Endodermal cell (in vitro differentiated cells): ENCODE data around the gene ZDHHC14. TPM values are rescaled to one million over a fixed set of nuclear protein-coding genes. Genes with fewer than 3 reads are reported as not detected.

ENCODE experiments used
- DNase-seq: peaks from one replicate; pipeline ENCODE4 v3.0.0-alpha.2; 2017
- H3K27ac ChIP-seq: 2 replicates; pipeline ENCODE4 v1.5.1; 2013; ENCODE audit warnings: mild to moderate bottlenecking, low read depth, low read length, moderate library complexity
- H3K27me3 ChIP-seq: 2 replicates; pipeline ENCODE4 v1.6.1; 2013; ENCODE audit warnings: mild to moderate bottlenecking, low read length, moderate library complexity; ENCODE audit not compliant: insufficient read depth, control insufficient read depth, poor library complexity, severe bottlenecking
- H3K36me3 ChIP-seq: 2 replicates; pipeline ENCODE4 v1.7.0; 2013; ENCODE audit warnings: mild to moderate bottlenecking, low read length, moderate library complexity; ENCODE audit not compliant: control insufficient read depth, insufficient read depth
- H3K4me1 ChIP-seq: one replicate; pipeline ENCODE4 v1.7.0; 2013; ENCODE audit warnings: low read length; ENCODE audit not compliant: control insufficient read depth, insufficient read depth
- H3K4me3 ChIP-seq: 2 replicates; pipeline ENCODE4 v1.5.1; 2013; ENCODE audit warnings: mild to moderate bottlenecking, low read length, moderate library complexity
- H3K9ac ChIP-seq: 2 replicates; pipeline ENCODE4 v1.6.1; 2013; ENCODE audit warnings: mild to moderate bottlenecking, low read length, moderate library complexity; ENCODE audit not compliant: poor library complexity, severe bottlenecking; ENCODE audit errors: extremely low read depth
- H3K9me3 ChIP-seq: 2 replicates; pipeline ENCODE4 v1.6.1; 2013; ENCODE audit warnings: mild to moderate bottlenecking, low read length, moderate library complexity; ENCODE audit not compliant: control insufficient read depth
- H3K27ac Mint-ChIP-seq: 2 replicates; pipeline ENCODE4 v1.8.0; 2020; ENCODE audit warnings: mixed read lengths
- H3K27me3 Mint-ChIP-seq: 2 replicates; pipeline ENCODE4 v1.8.0; 2021; ENCODE audit warnings: mild to moderate bottlenecking, mixed read lengths; ENCODE audit not compliant: insufficient read depth
- H3K36me3 Mint-ChIP-seq: 2 replicates; pipeline ENCODE4 v1.8.0; 2020; ENCODE audit warnings: low read depth, mixed read lengths
- H3K4me1 Mint-ChIP-seq: 2 replicates; pipeline ENCODE4 v1.8.0; 2020; ENCODE audit warnings: mixed read lengths
- H3K4me3 Mint-ChIP-seq: 2 replicates; pipeline ENCODE4 v1.8.0; 2020; ENCODE audit warnings: mild to moderate bottlenecking, moderate library complexity, mixed read lengths
- H3K9me3 Mint-ChIP-seq: 2 replicates; pipeline ENCODE4 v1.8.0; 2020; ENCODE audit warnings: mild to moderate bottlenecking, mixed read lengths
- CTCF ChIP-seq: fragments of 200-600 bp; sonication (generic); conservative IDR thresholded peaks from 2 replicates; pipeline ENCODE4 v1.5.0; 2021; ENCODE audit warnings: antibody characterized with exemption, mild to moderate bottlenecking
- WGBS, 2 experiments: methylation state at CpG; one replicate each; pipeline versions ENCODE4 v1.1.5 to v1.1.7; 2013; ENCODE audit warnings: missing lambda C conversion rate in 2 of 2, mixed read lengths in 1 of 2; ENCODE audit not compliant: insufficient coverage in 1 of 2, insufficient read length in 1 of 2; 5-methylcytosine and 5-hydroxymethylcytosine counted together
- total RNA-seq, 2 donors: library from RNA; stranded (reverse); fragmentation: NEBNext Ultra II Directional in 1 of 2; extraction: Animal tissue kit (Norgen Biotek cat#: 25700) in 1 of 2; gene quantifications; 2 replicates in 1 of 2; 3 replicates in 1 of 2; pipeline ENCODE4 v1.2.1, GENCODE V29; 2021

Gene ZDHHC14
- total RNA-seq, 2 donors from 2014 or later, result 2.3 to 4.5 TPM

GRCh38 chr6:157584036-157584435 is 203.0 kb downstream of the ZDHHC14 start:
- Histone ChIP-seq H3K36me3 (no peaks in the 10 kb centered on the region), H3K27me3 (no peaks in the 10 kb centered on the region), H3K4me1 (peaks cover 12% of the 10 kb centered on the region), H3K4me3 (no peak overlapping the region), H3K9me3 (no peaks in the 10 kb centered on the region), H3K27ac (no peak overlapping the region), H3K9ac (no peak overlapping the region)
- H3K4me3 Mint-ChIP-seq, result no peak overlapping the region
- peaks cover 3% of the 10 kb centered on the region for H3K27me3 Mint-ChIP-seq
- peaks cover 13% of the 10 kb centered on the region for H3K4me1 Mint-ChIP-seq
- no peak for DNase-seq
- H3K9me3 Mint-ChIP-seq, result peaks cover 12% of the 10 kb centered on the region
- 90% methylated on average over 3 of the region's 3 CpGs; no CpG with 5 or more reads in 1 of the 2 experiments for WGBS, 2 experiments
- H3K36me3 Mint-ChIP-seq, result peaks cover 2% of the 10 kb centered on the region
- H3K27ac Mint-ChIP-seq, result no peak overlapping the region
- TF ChIP-seq CTCF, result no peak

DNA sequence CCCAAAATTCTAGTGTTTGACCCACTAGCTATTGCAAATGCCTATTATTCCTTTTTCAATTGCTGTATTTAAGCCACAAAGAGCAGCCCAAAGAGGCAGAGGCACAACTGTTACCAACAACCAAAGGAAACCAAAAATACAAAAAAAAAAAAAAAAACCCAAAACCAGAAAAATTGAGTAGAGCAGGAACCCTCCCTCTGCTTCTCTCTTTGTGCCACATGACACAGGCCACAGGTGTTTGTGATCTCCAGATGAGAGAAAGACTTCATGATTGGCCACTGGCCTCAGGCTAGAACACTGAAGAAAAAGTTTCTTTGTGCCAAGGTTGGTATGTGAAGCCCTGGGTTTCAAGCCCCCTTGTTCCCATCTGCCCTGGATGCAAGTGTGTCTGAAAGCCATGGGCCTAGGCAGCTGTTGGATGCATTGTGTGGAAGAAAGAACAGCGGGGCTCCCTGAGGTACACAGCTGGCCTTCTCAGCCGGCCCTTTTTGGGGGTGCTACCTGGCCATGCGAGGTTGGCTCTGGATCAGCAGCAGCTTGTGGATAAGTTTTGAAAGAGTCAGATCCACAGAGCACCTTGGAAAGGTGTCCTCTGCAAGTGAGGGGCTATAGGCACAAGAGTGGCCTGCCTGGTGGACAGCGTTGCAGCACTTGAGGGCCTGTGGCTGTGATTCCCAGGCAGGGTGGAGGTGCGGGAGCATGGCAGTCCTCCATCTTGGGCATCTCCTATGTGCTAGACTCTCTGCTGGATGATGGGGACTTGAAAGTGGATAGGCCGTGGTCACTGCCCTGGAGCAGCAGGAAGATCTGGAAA is 204.5 kb downstream of the ZDHHC14 start:
- Mint-ChIP-seq H3K27me3 (peaks cover 3% of the 10 kb centered on the region), H3K4me3 (no peak overlapping the region), H3K27ac (no peak overlapping the region), H3K9me3 (peaks cover 26% of the 10 kb centered on the region), H3K4me1 (peaks cover 13% of the 10 kb centered on the region), H3K36me3 (peaks cover 5% of the 10 kb centered on the region)
- no peak for TF ChIP-seq CTCF
- DNase-seq, result no peak
- WGBS, 2 experiments, result 93 to 100% methylated on average over 3 to 6 of the region's 6 CpGs
- H3K9ac ChIP-seq, result no peak overlapping the region
- H3K27ac ChIP-seq, result no peak overlapping the region
- no peak overlapping the region for H3K4me3 ChIP-seq
- peaks cover 12% of the 10 kb centered on the region for H3K9me3 ChIP-seq
- peaks cover 12% of the 10 kb centered on the region for H3K4me1 ChIP-seq
- H3K36me3 ChIP-seq, result no peaks in the 10 kb centered on the region
- H3K27me3 ChIP-seq, result no peaks in the 10 kb centered on the region

DNA sequence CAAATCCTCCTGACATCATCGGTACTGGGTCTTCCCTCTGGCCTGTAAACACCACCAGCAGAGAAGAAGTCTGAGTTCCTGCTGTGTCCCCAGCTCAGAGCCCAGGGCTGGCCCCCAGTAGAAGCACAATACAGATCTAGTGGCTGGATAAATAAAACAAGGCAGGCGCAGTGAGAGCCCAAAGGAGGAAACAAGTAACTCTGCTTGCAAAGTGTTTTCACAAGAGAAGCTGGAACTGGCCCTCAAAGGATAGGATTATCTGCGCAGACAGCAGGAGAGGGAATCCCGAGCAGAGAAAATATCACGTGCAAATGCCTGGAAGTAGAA is 205.1 kb downstream of the ZDHHC14 start:
- Histone ChIP-seq H3K9me3 (peaks cover 18% of the 10 kb centered on the region), H3K27me3 (no peaks in the 10 kb centered on the region), H3K4me1 (peaks cover 12% of the 10 kb centered on the region), H3K36me3 (no peaks in the 10 kb centered on the region), H3K9ac (no peak overlapping the region), H3K4me3 (no peak overlapping the region), H3K27ac (no peak overlapping the region)
- WGBS, 2 experiments, result 85 to 90% methylated on average over 5 of the region's 5 CpGs
- peaks cover 32% of the 10 kb centered on the region for H3K9me3 Mint-ChIP-seq
- H3K4me1 Mint-ChIP-seq, result peaks cover 13% of the 10 kb centered on the region
- TF ChIP-seq CTCF, result no peak
- H3K4me3 Mint-ChIP-seq, result no peak overlapping the region
- peaks cover 3% of the 10 kb centered on the region for H3K27me3 Mint-ChIP-seq
- peaks cover 7% of the 10 kb centered on the region for H3K36me3 Mint-ChIP-seq
- H3K27ac Mint-ChIP-seq, result no peak overlapping the region
- DNase-seq, result no peak
